Fibroblast of mammary gland (primary cell): ENCODE data around the gene BMPR1A.
A peak's percentile ranks its signal among the peaks of the same experiment; 100 is the strongest.

Experiments used
- DNase-seq: peaks from one replicate; pipeline ENCODE4 v3.0.0-alpha.2; 2010; ENCODE audit warnings: low read depth
- H3K4me3 ChIP-seq: 2 replicates; pipeline ENCODE4 v1.5.1; 2011; ENCODE audit warnings: low read depth, mild to moderate bottlenecking, low read length, moderate library complexity; ENCODE audit not compliant: control insufficient read depth
- TF ChIP-seq, protein P1 (sequence below): conservative IDR thresholded peaks from 2 replicates; pipeline ENCODE4 v1.5.1; 2011; ENCODE audit warnings: low read depth, low read length, inconsistent platforms; ENCODE audit not compliant: control insufficient read depth, insufficient read depth

BMPR1A gene

DNA sequence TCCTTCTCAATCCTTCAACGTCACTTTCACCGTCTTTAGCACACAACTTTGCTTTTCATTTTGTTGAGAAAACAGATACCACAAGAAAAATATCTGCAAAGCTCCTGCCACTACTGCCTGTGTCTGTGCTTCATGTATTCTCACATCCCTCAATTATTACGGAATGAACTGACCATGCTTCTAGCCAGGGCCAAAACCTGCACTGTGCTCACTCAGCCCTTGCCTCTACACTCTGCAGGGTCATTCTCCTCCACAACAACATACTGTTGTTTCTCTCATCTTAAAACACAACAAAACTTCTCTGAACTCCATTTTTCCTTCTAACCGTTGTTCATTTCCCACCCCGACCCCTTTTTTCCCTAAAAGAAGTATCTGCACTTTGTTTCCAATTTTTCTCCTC is 29.5 kb downstream of the BMPR1A start:
- DNase-seq = no peak
- TF ChIP-seq, protein P1, sequence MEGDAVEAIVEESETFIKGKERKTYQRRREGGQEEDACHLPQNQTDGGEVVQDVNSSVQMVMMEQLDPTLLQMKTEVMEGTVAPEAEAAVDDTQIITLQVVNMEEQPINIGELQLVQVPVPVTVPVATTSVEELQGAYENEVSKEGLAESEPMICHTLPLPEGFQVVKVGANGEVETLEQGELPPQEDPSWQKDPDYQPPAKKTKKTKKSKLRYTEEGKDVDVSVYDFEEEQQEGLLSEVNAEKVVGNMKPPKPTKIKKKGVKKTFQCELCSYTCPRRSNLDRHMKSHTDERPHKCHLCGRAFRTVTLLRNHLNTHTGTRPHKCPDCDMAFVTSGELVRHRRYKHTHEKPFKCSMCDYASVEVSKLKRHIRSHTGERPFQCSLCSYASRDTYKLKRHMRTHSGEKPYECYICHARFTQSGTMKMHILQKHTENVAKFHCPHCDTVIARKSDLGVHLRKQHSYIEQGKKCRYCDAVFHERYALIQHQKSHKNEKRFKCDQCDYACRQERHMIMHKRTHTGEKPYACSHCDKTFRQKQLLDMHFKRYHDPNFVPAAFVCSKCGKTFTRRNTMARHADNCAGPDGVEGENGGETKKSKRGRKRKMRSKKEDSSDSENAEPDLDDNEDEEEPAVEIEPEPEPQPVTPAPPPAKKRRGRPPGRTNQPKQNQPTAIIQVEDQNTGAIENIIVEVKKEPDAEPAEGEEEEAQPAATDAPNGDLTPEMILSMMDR = no peak
- H3K4me3 ChIP-seq = no peak overlapping the region

DNA sequence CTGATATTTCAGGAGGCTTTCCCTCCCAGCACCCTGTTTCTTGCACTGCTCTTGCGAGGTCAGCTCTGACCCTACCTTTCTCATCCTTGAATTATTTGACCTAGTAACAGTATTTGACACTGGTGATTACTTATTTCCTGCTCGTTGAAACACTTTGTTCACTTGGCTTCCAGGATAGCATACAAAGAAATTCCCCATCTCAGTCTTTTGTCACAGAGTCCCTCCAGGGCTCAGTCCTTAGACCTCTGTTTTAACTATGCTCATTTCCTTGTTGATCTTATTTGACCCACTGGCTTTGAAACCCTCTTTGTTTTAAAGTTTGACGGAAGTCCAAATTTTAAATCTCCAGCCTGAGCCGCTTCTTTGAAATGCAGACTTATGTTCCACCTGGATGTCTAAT is 29.9 kb downstream of the BMPR1A start:
- TF ChIP-seq, protein P1 = no peak
- no peak for DNase-seq
- H3K4me3 ChIP-seq = no peak overlapping the region

GRCh38 chr10:86790394-86790793 is 34.0 kb downstream of the BMPR1A start:
- TF ChIP-seq, protein P1 = no peak
- DNase-seq = no peak

DNA sequence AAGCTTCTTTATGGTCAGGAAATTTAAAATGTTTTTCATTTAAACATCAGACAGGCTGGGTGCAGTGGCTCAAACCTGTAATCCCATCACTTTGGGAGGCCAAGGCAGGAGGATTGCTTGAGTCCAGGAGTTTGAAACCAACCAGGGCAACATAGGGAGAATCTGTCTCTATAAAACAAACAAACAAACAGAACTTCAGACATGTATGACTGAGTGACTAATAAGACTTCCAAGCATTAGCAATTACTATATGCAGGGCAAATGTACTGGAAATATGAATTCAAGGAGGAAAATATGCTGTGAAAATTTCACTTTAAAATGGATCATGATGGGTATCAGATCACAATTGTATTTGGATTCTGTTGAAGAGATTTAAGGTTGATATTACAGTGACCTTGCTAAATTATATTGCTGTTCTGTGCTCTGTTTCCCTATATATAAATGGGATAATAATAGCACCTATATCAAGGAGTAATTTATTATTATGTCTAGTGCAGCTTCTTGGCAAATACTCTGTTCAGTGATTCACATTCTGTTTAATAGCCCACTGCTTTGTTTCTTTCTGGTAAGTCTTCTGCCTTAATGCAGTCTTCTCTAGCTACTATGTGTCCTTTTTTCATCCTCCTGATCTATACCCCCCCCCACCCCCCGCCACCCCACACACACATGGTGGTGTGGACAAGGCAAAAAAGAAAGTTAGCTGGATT is 36.2 kb downstream of the BMPR1A start:
- H3K4me3 ChIP-seq = no peak overlapping the region
- DNase-seq = no peak
- TF ChIP-seq, protein P1 = no peak

More at GRCh38 chr10:86790394-86790793, 34.0 kb downstream of the BMPR1A start:
- H3K4me3 ChIP-seq = no peak overlapping the region

DNA sequence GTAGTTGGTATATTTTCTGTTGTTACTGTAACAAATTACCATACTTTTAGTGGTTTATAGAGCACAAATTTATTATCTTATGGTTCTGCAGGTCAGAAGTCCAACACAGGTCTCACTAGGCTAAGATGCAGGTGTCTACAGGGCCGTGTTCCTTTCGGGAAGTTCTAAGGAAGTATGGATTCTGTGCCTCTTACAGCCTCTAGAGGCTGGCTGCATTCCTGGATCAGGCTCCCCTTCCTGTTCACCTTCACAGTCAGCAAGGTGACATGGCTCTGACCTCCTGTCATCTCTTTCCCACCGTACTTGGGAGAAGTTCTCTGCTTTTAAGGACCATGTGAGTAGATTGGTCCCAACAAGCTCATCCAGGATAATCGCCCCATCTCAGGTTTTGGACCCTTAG is 37.3 kb downstream of the BMPR1A start:
- DNase-seq = no peak
- TF ChIP-seq, protein P1 = no peak
- no peak overlapping the region for H3K4me3 ChIP-seq

- peak; percentile 74 for DNase-seq
- no peak overlapping the region for H3K4me3 ChIP-seq
- TF ChIP-seq, protein P1 = no peak
These were observed 38.9 kb downstream of the BMPR1A start for GRCh38 chr10:86795353-86795752.
